Testis (tissue), 2 donors: ENCODE measurements around the gene MATCAP1.

ENCODE experiments used
- CTCF ChIP-seq, 3 experiments: fragments of 450-650 bp in 2 of 3; fragments of 200-600 bp in 1 of 3; sonication (generic) in 1 of 3; IDR thresholded peaks; one replicate each; pipeline ENCODE4 v1.5.1; 2016 to 2019; ENCODE audit warnings: antibody characterized with exemption in 3 of 3, mild to moderate bottlenecking in 2 of 3, moderate library complexity in 1 of 3
- POLR2A ChIP-seq: fragments of 450-650 bp; IDR thresholded peaks from one replicate; pipeline ENCODE4 v1.6.1; 2017; ENCODE audit warnings: antibody characterized with exemption, mild to moderate bottlenecking, moderate library complexity

GRCh38 chr16:67190448-67191399 lies 7.0 kb upstream of the MATCAP1 start:
- no peak for TF ChIP-seq CTCF (IDR thresholded peaks at IDR 0.05)
- no peak for TF ChIP-seq POLR2A
